CD4-positive, alpha-beta T cell treated with Interleukin-6 at 100 ng/mL for 8 hours (primary cell): ENCODE data around the gene VKORC1.

Experiments used
- DNase-seq: peaks from one replicate; pipeline ENCODE4 v3.0.0-alpha.2; 2020; ENCODE audit warnings: mixed read lengths, low spot score

The VKORC1 gene

GRCh38 chr16:31130336-31130891 is 35.8 kb upstream of the VKORC1 start:
- no peak for DNase-seq

- DNase-seq, result no peak
Observed at GRCh38 chr16:31129568-31130335, 35.2 kb upstream of the VKORC1 start.

- no peak for DNase-seq
Observed at GRCh38 chr16:31128711-31129567, 34.3 kb upstream of the VKORC1 start.

- DNase-seq, result no peak
Observed at GRCh38 chr16:31127182-31127581, 32.6 kb upstream of the VKORC1 start.

- no peak for DNase-seq
Observed at GRCh38 chr16:31125844-31126243, 31.2 kb upstream of the VKORC1 start.

- no peak for DNase-seq
Observed at GRCh38 chr16:31120129-31120528, 25.5 kb upstream of the VKORC1 start.

- no peak for DNase-seq
Observed at GRCh38 chr16:31118223-31119155, 23.9 kb upstream of the VKORC1 start.

GRCh38 chr16:31117384-31118222 is 23.0 kb upstream of the VKORC1 start, which contains the start of gene KAT8:
Gene KAT8 (plus strand): TSS chr16:31117664. CDS start chr16:31117682, 18 bp downstream.
- peak; percentile 98 for DNase-seq

GRCh38 chr16:31114468-31114867 is 19.9 kb upstream of the VKORC1 start:
- no peak for DNase-seq

- no peak for DNase-seq
Observed at GRCh38 chr16:31113121-31114120, 18.8 kb upstream of the VKORC1 start.

- DNase-seq, result no peak
Observed at GRCh38 chr16:31112711-31113110, 18.1 kb upstream of the VKORC1 start.

- DNase-seq, result no peak
Observed at GRCh38 chr16:31111881-31112466, 17.4 kb upstream of the VKORC1 start.

- DNase-seq, result no peak
Observed at GRCh38 chr16:31110106-31111034, 15.8 kb upstream of the VKORC1 start.

- no peak for DNase-seq
Observed at GRCh38 chr16:31109622-31110021, 15.0 kb upstream of the VKORC1 start.

GRCh38 chr16:31108794-31109558 is 14.4 kb upstream of the VKORC1 start:
- DNase-seq, result no peak

- peak; percentile 59 for DNase-seq
Observed at GRCh38 chr16:31108035-31108793, 13.6 kb upstream of the VKORC1 start, which contains the start of gene BCKDK. Gene BCKDK (plus strand): TSS chr16:31108386. CDS start chr16:31109224, 838 bp downstream.
